ENCODE results near the gene ZNF576. TPM values are rescaled to one million over a fixed set of nuclear protein-coding genes. Genes with fewer than 3 reads are reported as not detected.
A peak's percentile ranks its signal among the peaks of the same experiment; 100 is the strongest.

Gene ZNF576
- total and polyA plus RNA-seq, 2 donors (not counting 1 experiment from before 2014, with no cell fraction given) = 7.9 to 17.3 TPM

GRCh38 chr19:43607238-43608205 lies 11.1 kb downstream of the ZNF576 start:
- TF ChIP-seq CTCF (IDR thresholded peaks at IDR 0.05) (no peak), EZH2 (IDR thresholded peaks at IDR 0.05; ENCODE audit: borderline replicate concordance, insufficient read depth, low read depth, low read length, poor library complexity, severe bottlenecking) (no peak)
- peaks cover 6% of the 10 kb centered on the region for H4K20me1 ChIP-seq (ENCODE audit: control insufficient read depth, insufficient read depth, low read length, poor library complexity, severe bottlenecking)
- peaks cover 0 to 16% of the 10 kb centered on the region in 2 experiments for H3K36me3 ChIP-seq (replicated peaks in 1 of 2; ENCODE audit: control extremely low read depth in 1 of 2, control insufficient read depth in 1 of 2, extremely low read depth in 1 of 2, insufficient read depth in 2 of 2, low read length in 1 of 2)
- ChIA-PET POLR2A (no interaction called here), CTCF (interaction anchor here (1.5 kb wide), 1 partner anchor 52 kb away, joined by 3 read pairs; no protein-coding TSS in a partner anchor)
- peaks cover 19% of the 10 kb centered on the region for H3K4me1 Mint-ChIP-seq
- intact Hi-C loops (cut with micrococcal nuclease) = no loop called here
- peak overlapping the region; percentile 49 for H2AFZ ChIP-seq (ENCODE audit: insufficient read depth, low read depth, low read length, poor library complexity, severe bottlenecking)
- H3K9me3 Mint-ChIP-seq (ENCODE audit: insufficient read depth) = no peaks in the 10 kb centered on the region
- H3K9ac ChIP-seq (ENCODE audit: low read length) = no peak overlapping the region
- H3K27ac Mint-ChIP-seq = no peak overlapping the region
- no peaks in the 10 kb centered on the region for H3K9me3 ChIP-seq (ENCODE audit: control extremely low read depth in 1 of 3, control insufficient read depth in 2 of 3, insufficient read depth in 1 of 3, low read length in 2 of 3)
- WGBS (ENCODE audit: insufficient coverage) = 42% methylated on average over 19 of the region's 28 CpGs
- DNase-seq (no peak), ATAC-seq (ENCODE audit: low read depth) (no peak)
- H3K4me1 ChIP-seq (ENCODE audit: control insufficient read depth in 2 of 2, insufficient read depth in 2 of 2, low read length in 2 of 2) = peaks cover 15 to 19% of the 10 kb centered on the region in 2 donors
- H3K4me2 ChIP-seq (replicated peaks; ENCODE audit: low read depth, low read length, poor library complexity, severe bottlenecking) = peak overlapping the region; percentile 59
- H3K4me3 Mint-ChIP-seq = no peak overlapping the region
- no peaks in the 10 kb centered on the region for H3K27me3 Mint-ChIP-seq
- H3K4me3 ChIP-seq (ENCODE audit: control extremely low read depth in 1 of 5, extremely low read depth in 1 of 5, insufficient read depth in 1 of 5, low read depth in 2 of 5, low read length in 4 of 5) = peak overlapping the region in 1 of 5 experiments; percentile 15
- no peak overlapping the region for H3K27ac ChIP-seq (ENCODE audit: low read length in 2 of 2)
- H3K79me2 ChIP-seq (ENCODE audit: control insufficient read depth, insufficient read depth, low read length) = peaks cover 9% of the 10 kb centered on the region
- no peaks in the 10 kb centered on the region for H3K27me3 ChIP-seq (replicated peaks in 1 of 4; ENCODE audit: control extremely low read depth in 1 of 4, control insufficient read depth in 3 of 4, insufficient read depth in 4 of 4, low read length in 3 of 4)

DNA sequence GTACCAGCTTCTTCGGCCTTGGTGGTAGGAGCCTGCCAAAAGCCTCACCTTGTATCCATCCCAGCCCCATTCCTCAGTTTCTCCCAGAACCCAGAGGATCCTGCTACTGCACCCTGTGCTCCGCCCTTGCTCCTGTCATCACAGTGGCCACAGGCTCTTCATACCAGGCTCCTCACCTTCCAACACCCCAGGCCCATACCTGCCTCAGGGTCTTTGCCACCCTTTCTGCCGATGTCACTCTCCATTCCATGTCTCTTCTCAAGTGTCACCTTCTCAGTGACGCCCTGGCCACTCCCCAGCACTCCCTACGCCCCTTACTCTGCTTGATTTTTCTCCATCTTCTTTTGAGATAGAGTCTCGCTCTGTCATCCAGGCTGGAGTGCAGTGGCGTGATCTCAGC lies 13.5 kb downstream of the ZNF576 start:
- WGBS (ENCODE audit: insufficient coverage) = 85% methylated on average over 7 of the region's 7 CpGs
- Mint-ChIP-seq H3K27me3 (no peaks in the 10 kb centered on the region), H3K27ac (no peak overlapping the region), H3K4me3 (no peak overlapping the region), H3K9me3 (ENCODE audit: insufficient read depth) (no peaks in the 10 kb centered on the region), H3K4me1 (peaks cover 7% of the 10 kb centered on the region)
- intact Hi-C loops (cut with micrococcal nuclease) = no loop called here
- Histone ChIP-seq H3K79me2 (ENCODE audit: control insufficient read depth, insufficient read depth, low read length) (peaks cover 26% of the 10 kb centered on the region), H3K9me3 (ENCODE audit: control extremely low read depth in 1 of 3, control insufficient read depth in 2 of 3, insufficient read depth in 1 of 3, low read length in 2 of 3) (no peaks in the 10 kb centered on the region), H3K9ac (ENCODE audit: low read length) (no peak overlapping the region), H3K4me3 (ENCODE audit: control extremely low read depth in 1 of 5, extremely low read depth in 1 of 5, insufficient read depth in 1 of 5, low read depth in 2 of 5, low read length in 4 of 5) (no peak overlapping the region), H3K4me2 (replicated peaks; ENCODE audit: low read depth, low read length, poor library complexity, severe bottlenecking) (no peak overlapping the region), H3K27ac (ENCODE audit: low read length in 2 of 2) (no peak overlapping the region), H3K36me3 (replicated peaks in 1 of 2; ENCODE audit: control extremely low read depth in 1 of 2, control insufficient read depth in 1 of 2, extremely low read depth in 1 of 2, insufficient read depth in 2 of 2, low read length in 1 of 2) (peaks cover 0 to 26% of the 10 kb centered on the region in 2 experiments), H2AFZ (ENCODE audit: insufficient read depth, low read depth, low read length, poor library complexity, severe bottlenecking) (no peak overlapping the region), H3K27me3 (replicated peaks in 1 of 4; ENCODE audit: control extremely low read depth in 1 of 4, control insufficient read depth in 3 of 4, insufficient read depth in 4 of 4, low read length in 3 of 4) (no peaks in the 10 kb centered on the region), H4K20me1 (ENCODE audit: control insufficient read depth, insufficient read depth, low read length, poor library complexity, severe bottlenecking) (peaks cover 6% of the 10 kb centered on the region), H3K4me1 (ENCODE audit: control insufficient read depth in 2 of 2, insufficient read depth in 2 of 2, low read length in 2 of 2) (peaks cover 3 to 8% of the 10 kb centered on the region in 2 donors)
- POLR2A ChIA-PET = no interaction called here
- no peak for DNase-seq
- CTCF ChIA-PET = interaction anchor here (0.6 kb wide), 1 partner anchor 77 kb away, joined by 3 read pairs; the partner anchor contains the start of gene ZNF575
- TF ChIP-seq EZH2 (IDR thresholded peaks at IDR 0.05; ENCODE audit: borderline replicate concordance, insufficient read depth, low read depth, low read length, poor library complexity, severe bottlenecking) = no peak
- no peak for TF ChIP-seq CTCF (IDR thresholded peaks at IDR 0.05)
- no peak for ATAC-seq (ENCODE audit: low read depth)
